ENCODE results near the gene GUCY1A1. TPM values are rescaled to one million over a fixed set of nuclear protein-coding genes. Genes with fewer than 3 reads are reported as not detected.

GUCY1A1 gene
- total and polyA plus RNA-seq, 2 donors, result 4.8 to 104 TPM

DNA sequence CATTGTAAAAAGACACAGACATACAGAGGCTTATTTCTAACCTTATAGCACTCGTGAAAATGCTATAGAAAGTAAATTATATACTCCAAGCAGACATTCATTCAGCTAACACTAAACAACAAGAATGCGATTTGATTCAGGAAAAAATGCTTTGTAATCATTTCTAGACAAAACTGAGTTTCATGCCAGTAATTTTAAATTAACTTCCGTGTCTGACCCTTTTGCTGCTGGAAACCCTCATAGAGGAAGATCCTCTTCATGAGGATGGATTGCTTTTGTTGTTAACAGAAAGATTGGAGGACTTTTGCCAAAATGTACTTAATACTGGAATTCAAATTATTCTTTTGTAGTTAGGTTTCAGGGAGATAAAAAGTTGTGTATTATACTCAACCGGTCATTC, 43.3 kb downstream of the GUCY1A1 start:
- Histone ChIP-seq H3K27ac (ENCODE audit: low read depth) (no peak overlapping the region), H3K4me3 (ENCODE audit: low read depth, low read length) (no peak overlapping the region), H3K36me3 (ENCODE audit: insufficient read depth) (no peaks in the 10 kb centered on the region), H3K4me1 (ENCODE audit: insufficient read depth) (no peaks in the 10 kb centered on the region)
- no peak for DNase-seq (ENCODE audit: extremely low spot score)
- 60% methylated on average over 4 of the region's 4 CpGs for WGBS

DNA sequence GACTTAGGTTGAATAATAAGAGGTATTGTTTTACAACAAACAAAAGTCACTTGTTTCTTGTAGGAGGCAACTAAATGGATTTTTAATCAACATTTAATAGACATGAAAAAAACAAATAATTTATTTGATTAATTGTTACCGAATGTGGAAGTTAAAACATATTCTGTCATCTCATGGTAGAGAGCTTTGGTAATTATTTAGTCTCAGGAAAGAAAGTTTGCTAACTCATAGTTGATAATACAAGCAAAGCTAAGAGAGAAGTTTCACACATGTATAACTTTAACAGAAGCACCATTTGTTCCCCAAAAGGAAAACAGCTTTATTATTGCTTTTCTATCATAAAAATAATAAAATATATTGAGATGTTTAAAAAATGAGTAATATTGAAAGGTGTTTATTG, 44.9 kb downstream of the GUCY1A1 start:
- Histone ChIP-seq H3K36me3 (ENCODE audit: insufficient read depth) (no peaks in the 10 kb centered on the region), H3K27ac (ENCODE audit: low read depth) (no peak overlapping the region), H3K4me3 (ENCODE audit: low read depth, low read length) (no peak overlapping the region), H3K4me1 (ENCODE audit: insufficient read depth) (no peaks in the 10 kb centered on the region)
- WGBS, result 79% methylated on average over 1 of the region's 1 CpG
- DNase-seq (ENCODE audit: extremely low spot score), result no peak

DNA sequence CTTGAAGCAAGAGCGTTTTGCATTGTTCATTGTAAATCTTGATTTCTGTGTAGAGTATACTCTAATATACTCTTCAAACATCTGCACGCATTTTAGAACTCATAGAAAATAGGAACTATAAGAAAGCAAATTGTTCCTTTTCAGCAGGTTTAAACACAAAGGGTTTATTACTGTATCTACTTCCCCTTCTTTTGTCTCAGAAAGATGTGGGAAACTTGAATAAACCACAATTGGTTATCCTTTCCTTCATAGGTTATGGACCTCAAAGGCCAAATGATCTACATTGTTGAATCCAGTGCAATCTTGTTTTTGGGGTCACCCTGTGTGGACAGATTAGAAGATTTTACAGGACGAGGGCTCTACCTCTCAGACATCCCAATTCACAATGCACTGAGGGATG, 46.2 kb downstream of the GUCY1A1 start:
- no peaks in the 10 kb centered on the region for H3K36me3 ChIP-seq (ENCODE audit: insufficient read depth)
- no peaks in the 10 kb centered on the region for H3K4me1 ChIP-seq (ENCODE audit: insufficient read depth)
- 85% methylated on average over 3 of the region's 3 CpGs for WGBS
- no peak overlapping the region for H3K27ac ChIP-seq (ENCODE audit: low read depth)
- no peak for DNase-seq (ENCODE audit: extremely low spot score)
- H3K4me3 ChIP-seq (ENCODE audit: low read depth, low read length), result no peak overlapping the region

DNA sequence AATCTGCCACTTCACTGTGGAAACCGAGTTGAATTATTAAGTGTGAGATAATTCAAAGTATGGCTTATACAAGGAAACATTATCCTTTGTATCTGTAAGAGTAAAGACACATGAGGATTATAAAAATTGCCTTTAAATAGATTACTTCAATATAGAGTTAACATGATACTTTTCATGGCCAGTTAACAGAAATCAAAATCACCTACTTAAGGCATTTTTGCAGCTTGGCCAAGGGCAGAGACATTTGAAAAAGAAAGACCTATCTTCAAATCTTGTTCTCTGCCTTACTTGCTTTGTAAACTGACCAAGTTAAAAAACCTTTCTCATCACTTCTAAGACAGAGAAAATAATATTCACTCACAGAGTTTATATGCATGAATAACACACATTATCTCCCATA, 47.3 kb downstream of the GUCY1A1 start:
- no peak for DNase-seq (ENCODE audit: extremely low spot score)
- Histone ChIP-seq H3K27ac (ENCODE audit: low read depth) (no peak overlapping the region), H3K36me3 (ENCODE audit: insufficient read depth) (no peaks in the 10 kb centered on the region), H3K4me1 (ENCODE audit: insufficient read depth) (no peaks in the 10 kb centered on the region), H3K4me3 (ENCODE audit: low read depth, low read length) (no peak overlapping the region)
- 41% methylated on average over 1 of the region's 1 CpG for WGBS

DNA sequence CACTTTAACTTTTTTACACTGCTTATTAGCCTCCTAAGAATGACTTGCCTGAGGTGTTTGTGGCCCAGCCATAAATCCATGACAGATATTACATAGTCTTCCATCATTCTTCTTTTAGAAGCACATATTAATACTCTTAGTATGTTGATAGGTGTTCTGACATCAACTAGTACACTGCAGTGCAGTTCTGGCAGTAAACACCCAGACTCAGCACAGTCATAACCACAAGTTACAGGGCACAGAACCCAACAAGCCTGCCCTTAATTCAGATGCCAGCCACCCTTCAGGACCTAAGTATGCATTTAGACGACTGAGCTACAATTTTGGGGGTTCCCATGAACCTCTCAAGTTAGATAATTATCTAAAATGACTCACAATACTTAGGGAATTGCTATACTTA, 55.7 kb downstream of the GUCY1A1 start:
- Histone ChIP-seq H3K4me1 (ENCODE audit: insufficient read depth) (no peaks in the 10 kb centered on the region), H3K4me3 (ENCODE audit: low read depth, low read length) (no peak overlapping the region), H3K27ac (ENCODE audit: low read depth) (no peak overlapping the region), H3K36me3 (ENCODE audit: insufficient read depth) (no peaks in the 10 kb centered on the region)
- 77% methylated on average over 1 of the region's 1 CpG for WGBS
- DNase-seq (ENCODE audit: extremely low spot score), result no peak

DNA sequence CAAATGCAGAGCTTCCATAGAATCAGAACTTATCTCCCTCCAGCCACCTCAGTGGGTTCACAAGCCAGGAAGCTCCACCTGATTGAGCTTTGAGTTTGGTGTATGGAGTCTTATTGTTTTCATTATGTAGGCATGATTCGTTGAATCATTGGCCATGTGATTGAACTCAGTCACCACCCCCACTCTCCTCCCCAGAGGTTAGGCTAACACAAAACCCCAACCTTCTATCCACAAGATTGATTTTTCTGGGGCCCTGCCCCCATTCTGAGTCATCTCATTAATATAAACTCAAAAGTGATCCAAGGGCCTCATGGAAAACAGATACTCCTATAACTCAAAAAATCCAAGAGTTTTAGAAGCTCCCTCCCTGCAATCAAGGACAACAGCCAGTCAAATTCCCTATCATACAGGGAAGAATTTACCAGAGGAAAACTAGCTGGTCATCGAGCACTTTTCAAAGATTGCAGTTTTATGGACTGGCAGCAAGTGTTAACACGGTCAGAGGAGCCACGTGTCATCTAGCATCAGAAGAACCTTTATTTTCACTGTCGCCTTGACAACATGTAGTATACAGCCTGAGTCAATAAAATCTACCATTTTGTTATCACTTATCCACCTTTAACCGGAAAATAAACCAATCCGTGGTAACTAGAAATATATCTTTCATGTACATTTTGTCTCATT, 56.3 kb downstream of the GUCY1A1 start:
- DNase-seq (ENCODE audit: extremely low spot score), result no peak
- WGBS, result 86% methylated on average over 7 of the region's 7 CpGs
- H3K36me3 ChIP-seq (ENCODE audit: insufficient read depth), result no peaks in the 10 kb centered on the region
- no peak overlapping the region for H3K4me3 ChIP-seq (ENCODE audit: low read depth, low read length)
- H3K27ac ChIP-seq (ENCODE audit: low read depth), result no peak overlapping the region
- H3K4me1 ChIP-seq (ENCODE audit: insufficient read depth), result no peaks in the 10 kb centered on the region

DNA sequence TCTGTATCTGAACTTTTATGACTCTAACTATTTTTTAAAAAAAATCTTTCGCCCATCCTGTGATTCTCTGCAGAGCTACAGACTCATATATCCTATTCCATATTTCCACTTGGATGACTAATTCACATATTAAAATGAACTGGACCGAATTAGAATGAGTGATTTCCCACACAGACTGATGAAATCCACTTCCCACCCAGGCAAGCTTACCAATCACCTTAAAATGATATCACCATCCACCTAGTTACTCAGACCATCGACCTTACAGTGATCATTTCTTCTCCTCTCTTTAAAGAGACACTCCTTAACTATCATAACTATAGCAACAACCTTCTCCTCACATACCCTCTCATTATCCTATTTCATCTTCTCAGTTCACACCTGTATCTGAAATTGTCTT, 58.1 kb downstream of the GUCY1A1 start:
- Histone ChIP-seq H3K4me1 (ENCODE audit: insufficient read depth) (no peaks in the 10 kb centered on the region), H3K27ac (ENCODE audit: low read depth) (no peak overlapping the region), H3K36me3 (ENCODE audit: insufficient read depth) (no peaks in the 10 kb centered on the region), H3K4me3 (ENCODE audit: low read depth, low read length) (no peak overlapping the region)
- WGBS, result 74% methylated on average over 3 of the region's 3 CpGs
- DNase-seq (ENCODE audit: extremely low spot score), result no peak

DNA sequence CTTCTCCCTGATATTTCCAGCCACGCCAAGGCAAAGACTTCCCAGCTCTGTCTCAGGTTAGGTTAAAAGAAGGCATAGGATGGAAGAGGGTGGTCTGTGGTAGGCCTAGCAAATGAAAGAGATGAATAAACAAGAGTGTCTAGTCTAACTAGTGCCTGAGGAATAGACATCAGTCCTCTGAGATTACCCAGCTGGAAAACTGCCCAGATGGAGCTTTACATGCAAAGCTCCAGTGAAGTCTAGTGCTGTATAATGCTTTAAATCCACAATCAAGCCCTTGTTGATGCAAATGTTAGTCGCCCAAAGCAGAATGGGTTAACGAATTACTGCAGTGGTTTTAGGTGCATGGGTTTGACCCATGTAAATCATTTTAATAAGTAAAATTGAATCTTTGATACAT, 67.4 kb downstream of the GUCY1A1 start:
- no peak for DNase-seq (ENCODE audit: extremely low spot score)
- H3K4me3 ChIP-seq (ENCODE audit: low read depth, low read length), result no peak overlapping the region
- H3K4me1 ChIP-seq (ENCODE audit: insufficient read depth), result no peaks in the 10 kb centered on the region
- no peak overlapping the region for H3K27ac ChIP-seq (ENCODE audit: low read depth)
- 56% methylated on average over 3 of the region's 3 CpGs for WGBS
- H3K36me3 ChIP-seq (ENCODE audit: insufficient read depth), result no peaks in the 10 kb centered on the region

DNA sequence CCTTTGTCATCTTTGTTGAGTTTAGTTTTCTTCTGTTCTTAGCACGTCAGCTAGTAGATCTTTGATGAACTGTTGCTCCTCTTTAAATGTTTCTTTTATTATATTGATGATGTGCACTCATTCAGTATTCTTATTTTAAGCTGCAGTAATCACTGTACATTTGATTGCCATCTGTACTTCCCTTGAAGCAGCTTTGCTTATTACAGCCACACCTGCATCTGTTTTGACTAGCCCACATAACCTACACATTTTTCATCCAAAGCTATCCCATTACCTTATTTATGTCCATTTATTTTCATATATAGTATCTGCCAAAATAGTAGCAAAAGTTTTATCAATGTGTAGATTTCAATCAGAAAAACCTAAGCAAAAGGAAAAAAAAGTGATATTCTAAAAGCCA, 68.3 kb downstream of the GUCY1A1 start:
- no peak for DNase-seq (ENCODE audit: extremely low spot score)
- H3K36me3 ChIP-seq (ENCODE audit: insufficient read depth), result no peaks in the 10 kb centered on the region
- no peak overlapping the region for H3K27ac ChIP-seq (ENCODE audit: low read depth)
- 93% methylated on average over 1 of the region's 1 CpG for WGBS
- no peak overlapping the region for H3K4me3 ChIP-seq (ENCODE audit: low read depth, low read length)
- no peaks in the 10 kb centered on the region for H3K4me1 ChIP-seq (ENCODE audit: insufficient read depth)

DNA sequence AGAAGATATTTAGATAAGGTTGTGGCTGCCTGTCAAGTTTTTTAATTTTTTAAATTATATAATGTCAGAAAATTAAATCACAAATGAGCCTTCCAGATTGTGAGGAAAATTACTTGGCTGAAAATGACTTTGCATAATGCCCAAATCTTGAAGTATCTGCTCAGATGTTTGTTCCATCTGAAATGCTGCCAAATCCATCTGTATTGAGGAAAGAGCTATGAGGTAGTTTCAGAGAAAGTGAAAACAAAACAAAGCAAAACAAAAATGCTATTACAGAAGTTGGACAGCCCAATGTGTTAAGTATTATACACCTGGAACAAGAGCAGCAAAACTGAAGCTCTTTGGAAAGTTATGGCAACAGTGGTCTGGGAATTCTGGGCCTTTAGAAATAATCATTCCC, 68.8 kb downstream of the GUCY1A1 start:
- Histone ChIP-seq H3K4me1 (ENCODE audit: insufficient read depth) (no peaks in the 10 kb centered on the region), H3K27ac (ENCODE audit: low read depth) (no peak overlapping the region), H3K4me3 (ENCODE audit: low read depth, low read length) (no peak overlapping the region), H3K36me3 (ENCODE audit: insufficient read depth) (no peaks in the 10 kb centered on the region)
- DNase-seq (ENCODE audit: extremely low spot score), result no peak

DNA sequence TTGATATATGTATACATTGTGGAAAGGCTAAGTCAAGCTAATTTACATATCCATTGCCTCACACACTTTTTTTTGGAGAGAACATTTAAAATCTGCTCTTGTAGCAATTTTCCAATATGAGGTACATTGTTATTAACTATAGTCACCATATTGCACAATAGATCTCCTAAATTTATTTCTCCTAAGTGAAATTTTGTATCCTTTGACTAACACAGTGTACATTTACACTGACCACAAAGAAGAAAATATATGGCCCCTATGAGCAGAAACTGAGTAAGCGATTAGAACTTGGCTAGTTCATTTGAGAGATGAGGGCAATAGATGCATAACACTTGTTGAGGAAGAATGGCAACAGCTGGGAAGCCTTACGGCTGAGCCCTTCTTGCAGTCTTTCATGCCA, 71.9 kb downstream of the GUCY1A1 start:
- Histone ChIP-seq H3K4me1 (ENCODE audit: insufficient read depth) (no peaks in the 10 kb centered on the region), H3K4me3 (ENCODE audit: low read depth, low read length) (no peak overlapping the region), H3K27ac (ENCODE audit: low read depth) (no peak overlapping the region), H3K36me3 (ENCODE audit: insufficient read depth) (no peaks in the 10 kb centered on the region)
- DNase-seq (ENCODE audit: extremely low spot score), result no peak
- 93% methylated on average over 2 of the region's 2 CpGs for WGBS

DNA sequence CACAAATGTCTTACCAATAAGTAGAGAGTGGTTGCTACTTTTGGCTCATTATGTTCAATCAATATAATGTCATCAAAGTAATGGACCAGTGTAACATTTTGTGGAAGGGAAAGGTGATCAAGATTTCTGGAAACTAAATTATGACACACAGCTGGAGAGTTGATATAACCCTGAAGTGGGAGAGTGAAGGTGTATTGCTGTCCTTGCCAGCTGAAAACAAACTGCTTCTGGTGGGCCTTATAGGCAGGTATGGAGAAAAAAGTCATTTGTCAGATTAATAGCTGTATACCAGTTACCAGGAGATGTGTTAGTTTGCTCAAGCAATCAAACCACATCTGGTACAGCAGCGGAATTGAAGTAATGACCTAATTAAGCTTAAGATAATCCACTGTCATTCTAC, 74.9 kb downstream of the GUCY1A1 start:
- H3K27ac ChIP-seq (ENCODE audit: low read depth), result no peak overlapping the region
- no peaks in the 10 kb centered on the region for H3K36me3 ChIP-seq (ENCODE audit: insufficient read depth)
- WGBS, result 96% methylated on average over 1 of the region's 1 CpG
- no peak overlapping the region for H3K4me3 ChIP-seq (ENCODE audit: low read depth, low read length)
- DNase-seq (ENCODE audit: extremely low spot score), result no peak
- H3K4me1 ChIP-seq (ENCODE audit: insufficient read depth), result no peaks in the 10 kb centered on the region

DNA sequence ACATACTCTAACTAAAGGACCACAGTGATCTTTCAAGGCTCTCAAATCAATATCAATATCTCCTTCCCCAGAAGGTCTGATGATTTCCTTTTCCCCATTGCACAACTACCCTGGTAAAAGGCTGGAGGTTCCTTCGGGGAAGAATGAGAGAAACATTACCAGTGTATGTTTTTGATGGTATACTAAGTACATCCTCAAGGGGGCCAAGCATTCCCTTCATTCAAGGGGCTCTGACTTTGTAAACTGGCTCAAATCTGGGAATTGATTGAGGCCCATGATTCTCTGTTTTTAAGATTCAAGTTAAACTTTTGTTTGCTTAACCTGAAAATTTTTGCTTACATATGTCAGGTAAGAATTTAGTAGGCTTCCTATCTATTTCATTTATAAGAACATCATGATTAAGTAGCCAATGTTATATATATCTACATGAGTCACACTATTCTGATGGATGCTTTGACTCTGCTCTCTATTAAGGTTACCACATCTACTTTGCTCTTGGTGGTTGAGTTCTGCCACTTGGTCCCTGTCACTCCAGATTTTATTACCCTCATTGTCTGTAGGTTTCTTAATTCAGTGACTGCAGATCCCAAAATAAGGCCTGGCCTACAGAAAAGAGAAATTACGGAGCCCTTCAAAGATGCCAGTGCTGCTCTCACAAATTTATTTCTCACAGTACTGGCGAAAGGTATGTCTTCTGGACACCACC, 75.8 kb downstream of the GUCY1A1 start:
- 91% methylated on average over 3 of the region's 3 CpGs for whole genome bisulfite sequencing
- Histone ChIP-seq H3K4me1 (ENCODE audit: insufficient read depth) (no peaks in the 10 kb centered on the region), H3K36me3 (ENCODE audit: insufficient read depth) (no peaks in the 10 kb centered on the region), H3K4me3 (ENCODE audit: low read depth, low read length) (no peak overlapping the region), H3K27ac (ENCODE audit: low read depth) (no peak overlapping the region)
- no peak for DNase-seq (ENCODE audit: extremely low spot score)

DNA sequence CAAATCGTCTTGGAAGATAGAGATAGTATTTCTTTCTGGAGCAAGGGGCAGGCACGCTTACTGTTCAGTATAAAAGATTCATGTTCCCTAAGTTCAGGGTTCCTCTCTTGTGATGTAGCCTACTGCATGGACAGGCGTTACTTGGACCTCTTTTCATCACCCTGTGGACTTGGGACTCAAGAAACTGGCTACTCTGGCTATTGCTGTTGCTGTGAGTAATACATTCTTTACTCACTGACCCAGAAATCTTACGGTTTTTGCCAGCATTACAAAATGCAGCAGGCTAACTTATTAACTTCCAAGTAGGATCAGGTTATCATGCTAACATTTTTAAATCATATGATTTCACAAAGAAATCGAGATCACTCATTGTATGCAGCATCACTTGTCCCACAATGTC, 79.3 kb downstream of the GUCY1A1 start:
- Histone ChIP-seq H3K4me1 (ENCODE audit: insufficient read depth) (no peaks in the 10 kb centered on the region), H3K27ac (ENCODE audit: low read depth) (no peak overlapping the region), H3K4me3 (ENCODE audit: low read depth, low read length) (no peak overlapping the region), H3K36me3 (ENCODE audit: insufficient read depth) (no peaks in the 10 kb centered on the region)
- WGBS, result 78% methylated on average over 5 of the region's 5 CpGs
- no peak for DNase-seq (ENCODE audit: extremely low spot score)

Measured in urinary bladder (tissue), 4 donors.